Astrocyte of the spinal cord (primary cell): ENCODE measurements around the gene ISG15.

ENCODE experiments used
- DNase-seq: peaks from one replicate; pipeline ENCODE4 v3.0.0; 2011; ENCODE audit warnings: low read depth, low spot score
- H3K4me3 ChIP-seq: 2 replicates; pipeline ENCODE4 v1.5.1; 2011; ENCODE audit warnings: low read depth, mild to moderate bottlenecking, low read length, moderate library complexity
- CTCF ChIP-seq: IDR thresholded peaks from 2 replicates; pipeline ENCODE4 v1.5.1; 2012; ENCODE audit warnings: low read depth, mild to moderate bottlenecking, low read length, inconsistent platforms
- in situ Hi-C: cut with HindIII; loops from 2 replicates; pipeline ENCODE4 v1.10.0; 2017; ENCODE audit warnings: low sequenced_read_pairs

ISG15 gene

DNA sequence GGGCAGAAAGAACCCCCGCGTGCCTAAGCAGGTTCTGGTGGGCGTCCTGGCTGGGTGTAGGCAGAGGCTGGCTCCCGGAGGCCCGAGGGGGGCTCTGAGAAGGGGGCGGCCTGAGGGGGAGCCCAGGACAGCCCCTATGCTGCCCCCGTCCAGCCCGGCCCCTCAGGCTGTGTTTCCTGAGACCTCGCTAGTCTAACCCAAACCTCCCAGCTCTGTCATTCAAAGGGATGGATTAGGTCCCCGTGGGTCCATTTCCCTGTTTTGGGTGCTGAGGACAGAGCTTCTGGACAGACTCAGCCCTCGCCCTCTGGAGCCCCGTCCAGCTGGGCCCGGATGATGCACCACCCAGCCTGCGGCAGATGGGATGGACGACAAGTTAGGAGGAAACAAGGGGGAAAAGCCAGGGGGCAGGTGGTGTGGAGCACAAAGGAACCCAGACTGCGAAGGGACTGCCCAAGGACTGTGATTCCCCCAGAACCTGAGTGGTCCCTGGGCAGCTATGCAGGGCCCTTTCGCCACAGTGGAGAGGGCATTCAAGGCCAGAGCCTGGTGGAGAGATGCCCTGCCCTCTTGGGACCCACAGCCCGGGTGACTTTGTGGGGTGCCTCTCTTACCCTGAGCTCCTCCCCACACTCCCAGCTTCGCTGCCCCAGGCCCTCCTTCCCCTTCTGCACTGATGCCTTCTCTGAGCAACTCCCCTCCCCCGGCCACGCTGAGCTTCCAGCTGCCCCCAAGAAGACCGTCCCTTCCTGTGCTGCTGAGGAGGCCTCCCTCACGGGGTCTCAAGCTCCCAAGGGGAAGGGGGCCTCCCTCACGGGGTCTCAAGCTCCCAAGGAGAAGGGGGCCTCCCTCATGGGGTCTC is 16.2 kb upstream of the ISG15 start:
- in situ Hi-C loops = no loop called here
- TF ChIP-seq CTCF = no peak
- H3K4me3 ChIP-seq = no peak overlapping the region
- no peak for DNase-seq

DNA sequence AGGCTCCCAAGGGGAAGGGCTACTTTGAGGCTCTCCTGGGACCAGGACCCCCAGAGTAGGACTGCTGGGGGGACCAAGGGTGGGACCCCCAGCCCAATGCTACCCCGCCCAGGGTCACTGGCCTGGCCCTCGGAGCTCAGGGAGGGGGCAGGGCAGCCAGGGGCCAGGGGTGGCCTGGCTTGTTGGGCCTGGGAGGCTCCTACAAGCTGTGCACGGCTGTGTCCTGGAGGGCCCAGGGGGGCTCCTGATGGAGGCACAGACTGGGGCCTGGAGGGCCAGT is 15.6 kb upstream of the ISG15 start:
- H3K4me3 ChIP-seq = no peak overlapping the region
- DNase-seq = no peak
- in situ Hi-C loops = no loop called here
- no peak for TF ChIP-seq CTCF

DNA sequence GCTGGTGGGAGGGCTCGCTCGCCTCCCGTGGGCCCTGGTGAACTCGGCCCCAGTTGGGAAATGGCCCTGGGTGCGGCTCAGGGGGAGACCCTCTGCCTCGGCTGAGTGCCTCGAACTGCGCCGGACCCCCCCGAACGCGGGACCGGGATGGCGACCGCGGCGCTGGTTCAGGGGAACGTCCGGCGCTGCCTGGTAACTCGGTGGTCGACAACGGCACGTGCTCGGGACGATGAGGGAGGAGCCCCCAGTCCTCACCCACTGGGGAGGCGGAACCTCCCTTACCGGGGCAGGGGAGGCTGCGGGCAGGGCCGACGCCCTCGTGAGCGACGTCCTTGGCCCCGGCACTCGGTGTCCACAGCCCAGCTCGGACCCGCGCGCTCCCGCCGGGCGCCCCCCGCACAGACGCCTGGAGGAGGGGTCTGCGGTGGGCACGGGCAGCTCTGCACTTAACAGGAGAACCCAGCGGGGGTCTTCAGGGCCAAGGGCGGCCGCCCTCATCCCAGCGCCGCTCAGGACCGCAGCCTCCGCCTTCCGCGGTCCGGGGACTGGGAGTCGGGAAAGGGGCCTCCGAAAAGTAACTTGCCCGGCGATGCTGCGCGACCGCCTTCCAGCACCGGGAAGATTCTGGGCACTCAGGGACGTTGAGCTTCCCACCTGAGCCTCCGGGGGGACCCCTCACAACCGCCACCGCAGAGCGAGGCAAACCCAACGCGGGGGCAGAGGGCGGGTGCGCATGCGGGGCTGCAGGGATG is 15.1 kb upstream of the ISG15 start:
- DNase-seq = no peak
- H3K4me3 ChIP-seq = no peak overlapping the region
- in situ Hi-C loops = no loop called here
- TF ChIP-seq CTCF = no peak

DNA sequence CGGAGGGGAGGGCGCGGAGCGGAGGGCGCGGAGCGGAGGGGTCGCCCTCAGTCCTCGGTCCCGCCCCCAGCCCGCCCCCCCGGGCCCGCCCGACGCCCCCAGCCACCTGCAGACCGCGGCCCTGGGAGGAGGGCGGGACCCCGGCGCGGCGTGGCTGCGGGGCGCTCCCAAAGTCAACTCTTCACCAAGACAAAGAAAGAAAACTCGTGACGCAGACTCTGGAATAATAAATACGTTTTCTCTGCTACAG is 14.6 kb upstream of the ISG15 start:
- peak; percentile 38 for DNase-seq
- in situ Hi-C loops = no loop called here
- peak overlapping the region; percentile 21 for H3K4me3 ChIP-seq
- no peak for TF ChIP-seq CTCF

DNA sequence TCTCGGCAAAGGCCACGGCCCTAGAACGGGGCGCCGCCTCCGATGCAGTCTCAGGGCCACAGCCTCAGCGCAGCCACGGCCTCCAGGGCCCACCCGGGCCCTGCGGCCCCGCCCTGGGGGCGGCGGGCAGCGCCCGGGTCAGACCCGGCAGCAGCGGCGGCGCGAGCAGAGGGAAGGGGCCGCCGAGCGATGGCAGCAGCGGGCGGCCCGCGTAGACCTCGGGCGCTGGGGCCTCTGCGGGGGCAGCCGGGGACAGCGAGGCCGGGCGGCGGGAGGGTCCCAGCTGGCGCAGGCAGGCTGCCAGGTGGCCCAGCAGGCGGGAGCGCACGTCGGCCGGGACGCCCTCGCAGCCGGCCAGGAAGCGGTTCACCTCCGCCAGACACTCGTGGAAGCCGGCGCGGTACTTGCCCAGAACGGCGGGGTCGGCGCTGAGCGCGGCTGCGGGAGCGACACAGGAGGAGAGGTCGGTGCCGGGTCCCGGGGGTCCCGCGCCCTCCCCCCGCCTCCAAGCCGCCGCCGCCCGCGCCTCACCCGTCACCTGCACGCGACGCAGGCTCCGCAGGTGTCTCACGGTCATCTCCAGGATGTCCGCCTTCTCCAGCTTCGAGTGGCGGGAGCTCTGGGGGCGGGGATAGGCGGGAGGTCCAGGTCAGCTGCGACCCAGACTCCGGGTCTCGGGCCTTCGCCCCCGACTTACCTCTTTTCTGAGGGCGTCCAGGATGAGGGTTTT is 14.1 kb upstream of the ISG15 start:
- TF ChIP-seq CTCF = no peak
- in situ Hi-C loops = no loop called here
- DNase-seq = no peak

DNA sequence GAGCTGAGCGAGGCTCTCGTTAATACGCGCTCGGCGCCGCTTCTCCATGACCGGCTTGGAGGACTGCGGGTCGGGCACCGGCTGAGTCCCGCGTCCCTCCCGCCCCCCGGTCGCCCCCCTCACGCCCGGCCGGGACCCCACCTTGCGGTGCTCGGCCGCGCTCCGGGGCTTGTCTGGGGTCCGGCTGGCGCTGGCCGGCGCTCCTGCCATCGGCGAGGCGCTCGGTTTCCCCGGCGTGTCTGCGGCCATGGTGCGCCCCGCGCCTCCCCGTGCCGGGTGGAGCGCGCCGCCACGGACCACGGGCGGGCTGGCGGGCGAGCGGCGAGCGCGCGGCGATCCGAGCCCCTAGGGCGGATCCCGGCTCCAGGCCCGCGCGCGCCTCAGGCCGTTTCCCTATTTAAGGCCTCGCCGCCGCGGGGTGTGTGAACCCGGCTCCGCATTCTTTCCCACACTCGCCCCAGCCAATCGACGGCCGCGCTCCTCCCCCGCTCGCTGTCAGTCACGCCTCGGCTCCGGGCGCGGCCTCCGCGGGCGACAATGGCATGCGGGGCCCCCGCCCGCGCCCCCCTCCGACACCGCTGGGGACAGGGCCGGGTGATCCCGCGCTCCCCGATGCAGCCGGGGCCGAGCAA is 13.5 kb upstream of the ISG15 start, which contains the start of gene HES4:
TSS of gene HES4 (minus strand) at position 373 of the 632 bp plus-strand sequence. CDS start at position 249, 124 bp downstream.
- TF ChIP-seq CTCF = no peak
- H3K4me3 ChIP-seq = peak within 1 kb of the TSS; percentile 51
- in situ Hi-C loops = no loop called here
- peak; percentile 88 for DNase-seq

More for the DNA sequence above, 14.1 kb upstream of the ISG15 start:
- peak overlapping the region; percentile 41 for H3K4me3 ChIP-seq
